HG03565 (cell line): ENCODE measurements around the gene PSME2.
A peak's percentile ranks its signal among the peaks of the same experiment; 100 is the strongest.
"Not testable (repeated sequence)": the region's sequence is repeated elsewhere in the genome, so short reads cannot be mapped to it uniquely, and the experiment has no call there.

ENCODE experiments used
- ATAC-seq: cut with Tn5 transposase; IDR thresholded peaks from one replicate; pipeline ENCODE4 v1.9.1; 2021; ENCODE audit warnings: mild to moderate bottlenecking, moderate library complexity; ENCODE audit not compliant: unreplicated experiment

The PSME2 gene

GRCh38 chr14:24115422-24116127, 30.8 kb downstream of the PSME2 start:
- ATAC-seq: no peak

GRCh38 chr14:24114532-24115421, 31.6 kb downstream of the PSME2 start, which contains the start of the genes DCAF11 and NRL:
Gene DCAF11 (plus strand): TSS chr14:24114777. CDS start chr14:24115595, 818 bp downstream.
Gene NRL (minus strand): TSS chr14:24114949. CDS start chr14:24082848, 32,101 bp downstream.
- ATAC-seq: peak; percentile 77

- peak; percentile 18 for ATAC-seq
These were observed 32.4 kb downstream of the PSME2 start for GRCh38 chr14:24113801-24114531.

- ATAC-seq: no peak
These were observed 33.0 kb downstream of the PSME2 start for GRCh38 chr14:24113379-24113800.

- ATAC-seq: no peak
These were observed 35.9 kb downstream of the PSME2 start for GRCh38 chr14:24110523-24110922.

- ATAC-seq: no peak
These were observed 36.4 kb downstream of the PSME2 start for GRCh38 chr14:24110060-24110459.

GRCh38 chr14:24108336-24108874, 38.0 kb downstream of the PSME2 start:
- no peak for ATAC-seq

- ATAC-seq: no peak
These were observed 39.6 kb downstream of the PSME2 start for GRCh38 chr14:24106672-24107271.

GRCh38 chr14:24105609-24106239, 40.7 kb downstream of the PSME2 start:
- ATAC-seq: not testable (repeated sequence)

GRCh38 chr14:24103451-24103850, 43.0 kb downstream of the PSME2 start:
- no peak for ATAC-seq

- no peak for ATAC-seq
These were observed 43.9 kb downstream of the PSME2 start for GRCh38 chr14:24102357-24103048.

- ATAC-seq: no peak
These were observed 45.4 kb downstream of the PSME2 start for GRCh38 chr14:24100982-24101494.

GRCh38 chr14:24100197-24100981, 46.0 kb downstream of the PSME2 start:
- no peak for ATAC-seq

- no peak for ATAC-seq
These were observed 47.2 kb downstream of the PSME2 start for GRCh38 chr14:24098927-24099813.

- ATAC-seq: no peak
These were observed 48.0 kb downstream of the PSME2 start for GRCh38 chr14:24098229-24098926.

GRCh38 chr14:24096545-24097181, 49.7 kb downstream of the PSME2 start:
- no peak for ATAC-seq
